Nephron progenitor cell (in vitro differentiated cells): ENCODE measurements around the gene ZMIZ2.

ENCODE experiments used
- DNase-seq: peaks from one replicate; pipeline ENCODE4 v3.0.0; 2021
- H3K27ac Mint-ChIP-seq: 2 replicates; pipeline ENCODE4 v1.8.0; 2021; ENCODE audit warnings: mild to moderate bottlenecking, moderate library complexity, mixed read lengths
- H3K27me3 Mint-ChIP-seq: 2 replicates; pipeline ENCODE4 v1.8.0; 2021; ENCODE audit warnings: mild to moderate bottlenecking, low read depth, mixed read lengths; ENCODE audit not compliant: poor library complexity
- H3K36me3 Mint-ChIP-seq: 2 replicates; pipeline ENCODE4 v1.8.0; 2021; ENCODE audit warnings: low read depth, mixed read lengths
- H3K4me1 Mint-ChIP-seq: 2 replicates; pipeline ENCODE4 v1.8.0; 2021; ENCODE audit warnings: mixed read lengths
- H3K4me3 Mint-ChIP-seq: 2 replicates; pipeline ENCODE4 v1.8.0; 2021; ENCODE audit warnings: mild to moderate bottlenecking, moderate library complexity, mixed read lengths
- H3K9me3 Mint-ChIP-seq: 2 replicates; pipeline ENCODE4 v1.8.0; 2021; ENCODE audit warnings: mild to moderate bottlenecking, moderate library complexity, mixed read lengths
- CTCF ChIP-seq: fragments of 200-600 bp; sonication (generic); IDR thresholded peaks from 2 replicates; pipeline ENCODE4 v1.5.0; 2021; ENCODE audit warnings: antibody characterized with exemption

ZMIZ2 gene

DNA sequence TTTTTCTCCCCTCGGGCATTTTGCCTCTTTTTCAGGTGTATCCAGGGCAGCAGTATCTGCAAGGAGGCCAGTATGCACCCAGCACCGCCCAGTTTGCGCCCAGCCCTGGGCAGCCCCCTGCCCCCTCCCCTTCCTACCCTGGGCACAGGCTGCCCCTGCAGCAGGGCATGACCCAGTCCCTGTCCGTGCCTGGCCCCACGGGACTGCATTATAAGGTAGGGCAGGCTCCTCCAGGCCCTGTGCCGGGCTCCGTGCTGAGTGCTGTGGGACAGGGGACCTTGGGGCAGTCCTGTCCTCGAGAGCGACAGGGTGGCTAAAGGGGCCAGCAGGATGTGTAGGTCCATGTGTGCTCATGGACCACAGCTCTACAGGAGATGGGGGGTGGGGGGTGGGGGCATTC, 10.6 kb downstream of the ZMIZ2 start:
- no peak for DNase-seq
- Mint-ChIP-seq H3K27ac (no peak overlapping the region), H3K4me3 (no peak overlapping the region), H3K36me3 (peaks cover 18% of the 10 kb centered on the region), H3K27me3 (peaks cover 3% of the 10 kb centered on the region), H3K4me1 (no peaks in the 10 kb centered on the region), H3K9me3 (no peaks in the 10 kb centered on the region)
- TF ChIP-seq CTCF, result no peak

- no peak for DNase-seq
- Mint-ChIP-seq H3K36me3 (peaks cover 22% of the 10 kb centered on the region), H3K9me3 (no peaks in the 10 kb centered on the region), H3K27me3 (peaks cover 3% of the 10 kb centered on the region), H3K4me1 (no peaks in the 10 kb centered on the region), H3K4me3 (no peak overlapping the region), H3K27ac (no peak overlapping the region)
- TF ChIP-seq CTCF, result no peak
These were observed 11.5 kb downstream of the ZMIZ2 start for GRCh38 chr7:44760034-44760580.

DNA sequence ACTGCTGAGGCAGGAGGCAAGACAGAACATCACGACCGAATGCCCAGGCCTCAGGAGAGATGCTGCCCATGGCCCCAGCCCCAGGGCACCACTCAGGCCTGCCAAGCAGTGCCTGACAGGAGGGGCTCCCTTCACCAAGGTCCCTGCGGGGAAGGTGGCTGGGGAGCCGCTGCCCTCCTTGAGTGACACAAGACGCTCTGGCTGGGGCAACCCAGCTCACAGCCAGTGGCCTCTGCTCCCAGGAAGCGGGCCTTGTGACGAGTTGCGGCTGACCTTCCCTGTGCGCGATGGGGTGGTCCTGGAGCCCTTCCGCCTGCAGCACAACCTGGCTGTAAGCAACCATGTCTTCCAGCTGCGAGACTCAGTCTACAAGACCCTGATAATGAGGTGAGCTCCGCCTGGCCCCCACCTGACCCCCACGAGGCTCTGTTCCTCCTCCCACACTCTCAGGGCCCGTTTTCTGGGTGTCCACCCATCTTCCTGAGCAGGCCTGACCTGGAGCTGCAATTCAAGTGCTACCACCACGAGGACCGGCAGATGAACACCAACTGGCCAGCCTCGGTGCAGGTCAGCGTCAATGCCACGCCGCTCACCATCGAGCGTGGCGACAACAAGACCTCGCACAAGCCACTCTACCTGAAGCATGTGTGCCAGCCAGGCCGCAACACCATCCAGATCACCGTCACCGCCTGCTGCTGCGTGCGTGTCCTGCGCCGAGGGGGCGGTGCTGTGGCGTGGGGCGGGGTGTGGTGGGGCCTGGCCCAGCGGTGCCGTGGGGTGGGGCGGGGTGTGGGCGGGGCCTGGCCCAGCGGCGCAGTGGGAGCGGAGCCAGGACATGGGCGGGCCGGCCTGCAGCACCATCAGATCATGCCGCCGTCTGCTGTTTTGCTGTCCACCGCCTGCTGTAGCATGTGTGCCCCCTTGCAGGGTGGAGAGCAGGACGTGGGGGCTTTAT, 12.8 kb downstream of the ZMIZ2 start:
- DNase-seq, result no peak
- Mint-ChIP-seq H3K36me3 (peaks cover 26% of the 10 kb centered on the region), H3K27ac (no peak overlapping the region), H3K4me3 (no peak overlapping the region), H3K9me3 (no peaks in the 10 kb centered on the region), H3K27me3 (peaks cover 3% of the 10 kb centered on the region), H3K4me1 (no peaks in the 10 kb centered on the region)
- TF ChIP-seq CTCF, result no peak

DNA sequence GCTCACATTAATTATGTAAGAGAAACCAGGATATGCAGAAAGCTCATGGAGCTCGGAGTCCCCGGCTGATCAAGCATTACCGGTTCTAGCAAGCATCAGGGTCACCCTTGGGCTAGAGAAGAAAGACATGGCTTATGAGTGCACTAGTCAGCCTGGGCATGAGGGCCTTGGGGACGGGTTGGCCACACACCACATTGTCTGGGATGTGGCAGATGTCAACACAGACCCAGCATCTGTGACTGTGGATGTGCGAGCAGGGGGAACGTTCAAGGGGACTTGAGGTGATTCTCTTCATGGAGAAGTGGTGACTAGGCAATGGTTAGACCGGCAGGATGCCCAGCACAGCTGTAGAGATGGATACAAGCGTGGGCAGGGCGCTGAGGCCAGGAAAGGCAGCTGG, 13.7 kb downstream of the ZMIZ2 start:
- Mint-ChIP-seq H3K27me3 (peaks cover 3% of the 10 kb centered on the region), H3K27ac (no peak overlapping the region)

GRCh38 chr7:44762726-44763522, 14.3 kb downstream of the ZMIZ2 start:
- no peak for TF ChIP-seq CTCF
- H3K27ac Mint-ChIP-seq, result no peak overlapping the region
- H3K9me3 Mint-ChIP-seq, result no peaks in the 10 kb centered on the region
- peaks cover 12% of the 10 kb centered on the region for H3K4me1 Mint-ChIP-seq
- no peak for DNase-seq
- no peak overlapping the region for H3K4me3 Mint-ChIP-seq
- peaks cover 39% of the 10 kb centered on the region for H3K36me3 Mint-ChIP-seq
- H3K27me3 Mint-ChIP-seq, result peaks cover 3% of the 10 kb centered on the region

More for the DNA sequence above, 13.7 kb downstream of the ZMIZ2 start:
- peaks cover 6% of the 10 kb centered on the region for H3K4me1 Mint-ChIP-seq
- H3K9me3 Mint-ChIP-seq, result no peaks in the 10 kb centered on the region
- TF ChIP-seq CTCF, result no peak
- peaks cover 33% of the 10 kb centered on the region for H3K36me3 Mint-ChIP-seq
- H3K4me3 Mint-ChIP-seq, result no peak overlapping the region
- DNase-seq, result no peak
